HS-27A (cell line): ENCODE results near the gene IFITM2.

ENCODE experiments used
- DNase-seq: peaks from one replicate; pipeline ENCODE4 v3.0.0-alpha.2; 2012; ENCODE audit warnings: low read depth, missing footprints

The IFITM2 gene

GRCh38 chr11:293271-293851 is 14.3 kb upstream of the IFITM2 start:
- no peak for DNase-seq

DNA sequence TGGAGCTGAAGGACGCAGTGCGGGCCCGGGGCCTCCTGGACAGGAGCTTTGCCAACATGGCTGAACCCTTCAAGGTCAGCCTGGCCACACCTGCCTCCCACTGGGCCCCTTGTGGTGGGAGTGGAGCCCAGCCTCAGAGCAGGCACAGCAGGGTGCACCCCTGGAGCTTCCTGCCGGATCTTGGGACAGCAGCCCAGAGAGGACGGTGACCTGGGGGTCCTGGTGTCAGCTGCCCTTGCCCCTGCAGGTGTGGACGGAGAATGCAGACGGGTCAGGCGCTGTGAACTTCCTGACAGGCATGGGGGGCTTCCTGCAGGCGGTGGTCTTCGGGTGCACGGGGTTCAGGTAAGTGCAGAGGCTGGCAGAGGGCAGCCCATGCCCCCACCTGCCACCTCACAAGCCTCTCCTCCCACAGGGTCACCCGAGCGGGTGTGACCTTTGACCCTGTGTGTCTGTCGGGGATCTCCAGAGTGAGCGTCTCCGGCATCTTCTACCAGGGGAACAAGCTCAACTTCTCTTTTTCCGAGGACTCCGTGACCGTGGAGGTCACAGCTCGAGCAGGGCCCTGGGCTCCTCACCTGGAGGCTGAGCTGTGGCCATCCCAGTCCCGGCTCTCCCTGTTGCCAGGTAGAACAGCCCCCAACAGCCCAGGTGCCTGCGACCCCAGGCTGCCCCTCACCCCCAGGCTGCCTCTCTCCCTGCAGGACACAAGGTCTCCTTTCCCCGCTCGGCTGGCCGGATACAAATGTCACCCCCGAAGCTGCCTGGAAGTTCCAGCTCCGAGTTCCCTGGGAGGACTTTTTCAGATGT is 13.6 kb upstream of the IFITM2 start:
- DNase-seq = no peak

DNA sequence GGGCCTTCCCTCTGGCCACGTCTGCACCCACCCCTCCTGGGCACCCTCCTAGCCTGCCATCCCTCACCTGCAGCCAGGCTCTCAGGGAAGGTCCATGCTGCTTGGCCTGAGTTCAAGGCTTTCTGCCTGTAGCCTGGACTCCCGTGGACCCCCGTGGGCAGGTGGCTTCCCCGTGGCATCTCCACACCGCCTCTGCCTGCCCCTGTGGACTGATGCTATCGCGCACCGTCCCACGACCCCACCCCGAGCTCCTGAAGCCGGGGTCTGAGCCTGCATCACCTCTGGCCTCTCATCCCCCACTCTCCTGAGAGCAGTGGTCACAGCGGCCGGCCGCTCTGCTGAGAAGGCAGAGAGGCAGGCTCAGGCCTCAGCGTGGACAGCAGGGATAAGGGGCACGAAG is 12.8 kb upstream of the IFITM2 start:
- DNase-seq = no peak

DNA sequence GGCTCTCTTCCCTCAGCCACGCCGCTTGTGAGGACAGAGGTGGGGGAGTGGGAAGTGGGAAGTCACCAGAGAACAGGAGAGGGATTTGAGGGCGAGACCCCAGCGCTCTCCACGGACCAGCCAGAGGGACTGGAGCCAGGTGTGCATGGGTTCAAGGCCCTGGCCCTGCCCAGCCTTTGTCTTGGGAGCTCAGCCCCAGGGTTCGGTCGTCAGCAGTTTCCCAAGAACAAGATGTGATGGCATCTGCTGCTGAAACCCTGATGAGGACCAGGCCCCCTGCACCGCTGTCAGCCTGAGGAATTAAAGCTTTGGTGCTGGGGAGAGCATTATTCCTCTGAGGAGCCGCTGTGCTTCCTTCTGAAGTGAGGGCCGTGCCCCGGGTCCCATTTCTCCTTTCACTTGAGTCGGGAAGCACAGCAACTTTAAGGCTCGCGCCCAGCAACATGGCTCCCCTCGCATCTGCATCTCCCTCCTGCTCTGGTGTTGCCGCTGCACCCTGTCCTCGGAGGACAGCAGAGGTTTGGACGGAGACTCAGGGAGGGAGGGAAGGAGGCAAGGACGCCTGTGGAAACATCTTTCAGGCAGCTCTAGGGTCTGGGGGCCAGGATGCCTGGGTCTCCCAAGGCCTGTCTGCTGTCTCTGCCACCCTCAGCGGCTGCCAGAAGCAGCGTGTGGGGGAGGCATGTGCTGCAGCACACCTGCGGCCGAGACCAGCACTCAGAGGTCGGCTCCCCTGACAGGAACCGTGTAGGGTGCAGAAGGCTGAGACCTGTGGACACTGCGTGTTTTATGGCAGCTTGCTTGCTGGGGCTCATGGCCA is 12.1 kb upstream of the IFITM2 start:
- DNase-seq = no peak

DNA sequence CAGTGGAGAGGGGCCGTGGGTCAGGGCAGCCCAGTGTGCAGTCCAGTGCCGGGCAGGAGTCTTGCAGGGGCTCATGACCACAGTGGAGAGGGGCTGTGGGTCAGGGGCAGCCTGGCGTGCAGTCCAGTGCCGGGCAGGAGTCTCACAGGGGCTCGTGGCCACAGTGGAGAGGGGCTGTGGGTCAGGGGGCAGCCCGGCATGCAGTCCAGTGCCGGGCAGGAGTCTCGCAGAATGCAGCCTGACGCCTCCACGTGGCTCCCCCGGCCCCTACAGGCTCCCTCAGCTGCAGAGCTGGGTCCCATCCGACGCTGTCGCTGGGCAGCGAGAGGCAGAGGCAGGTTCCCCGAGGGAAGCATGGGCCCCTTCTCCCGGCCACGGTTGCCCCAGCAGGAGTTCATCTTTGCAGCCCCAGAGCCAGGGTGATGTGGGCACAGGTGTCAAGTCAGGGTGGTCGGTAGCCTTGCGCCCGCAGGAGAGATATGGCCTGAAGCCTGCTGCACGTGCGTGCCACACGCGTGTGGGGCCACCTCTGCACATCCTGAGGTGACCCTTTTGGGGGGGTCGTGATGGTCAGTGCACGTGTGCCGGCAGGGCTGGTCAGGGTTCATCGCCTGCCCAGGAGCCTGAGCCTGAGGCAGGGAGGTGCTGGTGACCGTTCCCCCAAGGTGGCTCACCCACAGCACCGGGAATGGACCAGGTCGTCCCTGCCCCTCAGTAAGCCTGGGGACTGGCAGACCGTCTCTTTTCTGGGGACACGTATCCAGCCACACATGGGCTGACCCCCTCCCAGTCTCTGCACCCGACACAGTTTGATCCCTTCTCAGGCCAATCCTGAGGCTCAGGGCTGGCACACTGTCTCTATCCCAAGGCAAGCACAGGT is 11.2 kb upstream of the IFITM2 start:
- no peak for DNase-seq

- no peak for DNase-seq
Observed at GRCh38 chr11:297051-297585, 10.5 kb upstream of the IFITM2 start.

GRCh38 chr11:297586-298405 is 9.8 kb upstream of the IFITM2 start:
- DNase-seq = no peak

DNA sequence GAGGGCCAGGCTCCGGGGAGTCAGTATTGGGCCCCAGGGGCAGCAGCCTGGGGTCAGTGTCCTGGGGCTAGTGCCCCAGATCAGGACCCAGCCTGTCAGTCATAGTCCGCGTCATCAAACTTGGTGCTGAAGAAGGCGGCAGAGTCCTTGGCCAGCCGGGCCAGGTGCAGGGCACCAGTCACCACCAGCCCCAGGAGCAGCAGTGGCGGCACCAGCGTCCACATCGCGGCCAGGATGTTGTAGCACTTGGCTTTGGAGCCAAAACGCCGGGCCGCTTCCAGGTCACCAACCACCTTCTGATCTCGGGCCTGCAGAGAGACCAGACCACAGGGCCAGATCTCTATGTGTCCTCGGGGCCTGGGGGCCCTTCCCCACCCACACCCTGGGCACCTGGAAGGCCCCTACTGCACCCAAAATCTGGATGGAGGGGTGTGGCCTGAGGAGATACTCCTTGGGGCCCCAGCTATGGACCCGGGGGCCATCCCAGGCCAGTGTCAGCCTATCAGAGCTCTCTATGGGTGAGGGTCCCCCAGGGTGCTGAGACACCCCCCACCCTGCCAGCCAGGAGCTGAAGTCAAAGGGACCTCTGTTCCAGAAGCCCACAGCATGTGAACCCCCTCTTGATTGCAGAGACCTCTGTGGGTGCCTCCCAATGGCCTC is 9.1 kb upstream of the IFITM2 start:
- no peak for DNase-seq

- no peak for DNase-seq
Observed at GRCh38 chr11:299081-299891, 8.3 kb upstream of the IFITM2 start, which contains the start of gene IFITM5. Gene IFITM5, minus strand, starts transcription at chr11:299526. Its CDS starts 36 bp downstream, at chr11:299490.

DNA sequence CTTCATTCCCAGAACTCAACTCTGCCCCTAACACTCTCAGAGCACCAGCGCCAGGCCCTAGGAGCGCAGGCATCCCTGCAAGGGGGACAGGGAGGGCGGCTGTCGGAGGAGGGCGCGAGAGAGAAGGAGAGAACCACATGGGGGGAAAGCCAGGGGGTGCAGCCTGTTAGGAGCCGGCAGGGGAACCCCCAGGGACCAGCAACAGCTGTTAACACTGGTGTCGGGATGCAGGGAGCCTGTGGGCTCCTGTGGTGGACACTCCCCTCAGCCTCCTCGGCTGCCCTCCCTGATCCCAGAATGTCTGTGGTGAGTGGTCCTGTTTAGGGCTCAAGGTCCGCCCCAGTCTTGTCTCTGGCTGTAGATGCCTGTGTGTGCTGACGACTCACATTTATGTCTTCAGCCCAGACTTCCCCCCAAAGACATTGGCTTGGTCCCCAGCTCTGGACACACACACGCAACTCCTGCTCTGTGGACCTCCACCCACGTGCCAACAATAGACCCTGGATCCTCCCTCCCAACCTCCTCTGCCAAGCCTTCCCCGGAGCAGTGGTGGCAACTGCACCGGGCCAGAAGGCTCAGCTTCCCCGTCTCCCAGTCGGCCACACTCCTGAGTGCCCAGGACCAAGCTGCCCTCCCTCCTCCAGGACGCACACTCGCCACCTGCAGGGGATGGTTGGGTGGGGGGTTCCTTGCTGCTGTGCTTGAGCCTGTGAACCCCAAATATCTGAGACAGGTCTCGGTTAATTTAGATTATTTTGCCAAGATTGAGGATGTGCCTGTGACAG is 7.5 kb upstream of the IFITM2 start:
- DNase-seq = no peak

GRCh38 chr11:303363-303762 is 4.3 kb upstream of the IFITM2 start:
- no peak for DNase-seq

GRCh38 chr11:304061-304506 is 3.5 kb upstream of the IFITM2 start:
- no peak for DNase-seq

- no peak for DNase-seq
Observed at GRCh38 chr11:304915-305843, 2.4 kb upstream of the IFITM2 start.

DNA sequence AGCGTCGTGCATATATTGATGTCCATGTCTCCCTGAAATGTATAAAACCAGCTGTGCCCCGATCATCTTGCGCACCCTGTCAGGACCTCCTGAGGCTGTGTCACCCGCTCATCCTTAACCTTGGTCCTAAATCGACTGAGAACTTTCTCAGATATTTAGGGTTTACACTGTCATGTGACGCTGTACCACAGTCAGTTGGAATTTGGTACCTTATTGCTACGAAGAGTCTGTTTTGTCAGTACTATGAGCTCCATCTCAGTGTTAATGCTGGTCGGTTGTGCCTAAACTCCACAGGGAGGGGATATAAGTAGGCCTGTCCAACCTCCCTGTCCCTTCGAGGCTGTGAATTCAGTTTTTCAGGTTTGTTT is 1.8 kb upstream of the IFITM2 start:
- no peak for DNase-seq

DNA sequence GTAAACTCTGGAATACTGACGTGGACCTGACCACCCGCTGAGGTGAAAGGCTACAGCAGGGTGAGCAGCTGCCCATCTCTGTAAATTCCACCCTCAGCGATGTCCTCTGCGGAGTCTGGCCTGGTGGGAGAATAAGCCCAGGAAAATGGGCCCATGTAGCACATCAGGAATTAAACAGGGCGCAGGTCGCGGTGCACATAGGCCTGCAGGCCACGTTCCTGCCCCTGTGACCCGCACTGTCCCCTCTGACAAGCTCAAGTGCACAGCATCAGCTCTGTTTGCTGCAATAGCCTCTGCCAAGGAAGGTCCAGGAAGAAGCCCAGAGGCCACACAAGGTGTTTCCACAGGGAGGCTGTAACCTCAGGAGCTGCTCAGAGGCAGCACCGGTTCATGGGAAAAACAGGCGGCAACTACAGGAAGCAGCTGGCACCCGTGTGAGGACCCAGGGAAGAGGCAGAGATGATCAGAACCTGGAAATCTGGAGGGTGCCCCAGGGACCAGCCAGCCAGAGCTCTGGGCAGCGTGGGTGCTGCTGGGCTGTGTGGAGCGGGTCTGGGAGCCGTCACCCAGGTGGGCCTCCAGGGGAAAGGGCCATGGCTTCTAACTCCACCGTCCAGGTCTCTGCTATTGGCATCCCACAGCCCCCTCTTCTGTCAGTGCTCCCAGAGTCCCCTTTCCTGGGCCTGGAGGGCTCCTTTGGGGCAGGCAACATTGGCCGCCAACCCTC is 808 bp upstream of the IFITM2 start:
- DNase-seq = no peak
